Liver (tissue), 3 donors: ENCODE data around the gene RNF152.

Experiments used
- ATF3 ChIP-seq: IDR thresholded peaks from 2 replicates; pipeline ENCODE4 v1.6.1; 2016; ENCODE audit warnings: antibody characterized with exemption
- EGR1 ChIP-seq, 2 donors: IDR thresholded peaks; 2 replicates each; pipeline ENCODE4 v1.6.1; 2016 to 2018; ENCODE audit warnings: antibody characterized with exemption in 2 of 2, low read depth in 2 of 2
- GABPA ChIP-seq, 2 donors: IDR thresholded peaks in 1 of 2; conservative IDR thresholded peaks in 1 of 2; 2 replicates each; pipeline ENCODE4 v1.6.1; 2016; ENCODE audit warnings: antibody characterized with exemption in 2 of 2, mild to moderate bottlenecking in 1 of 2, moderate library complexity in 1 of 2
- JUND ChIP-seq, 2 donors: IDR thresholded peaks; 2 replicates each; pipeline ENCODE4 v1.6.1; 2016; ENCODE audit warnings: antibody characterized with exemption in 2 of 2
- MAX ChIP-seq: IDR thresholded peaks from 2 replicates; pipeline ENCODE4 v1.6.1; 2016; ENCODE audit warnings: antibody characterized with exemption
- RAD21 ChIP-seq, 2 donors: IDR thresholded peaks; 2 replicates each; pipeline ENCODE4 v1.6.1; 2016; ENCODE audit warnings: antibody characterized with exemption in 2 of 2, mild to moderate bottlenecking in 2 of 2
- SP1 ChIP-seq: IDR thresholded peaks from 2 replicates; pipeline ENCODE4 v1.6.1; 2018; ENCODE audit warnings: antibody characterized with exemption, mild to moderate bottlenecking
- TAF1 ChIP-seq: conservative IDR thresholded peaks from 2 replicates; pipeline ENCODE4 v1.6.1; 2016; ENCODE audit warnings: antibody characterized with exemption, mild to moderate bottlenecking
- YY1 ChIP-seq: IDR thresholded peaks from 2 replicates; pipeline ENCODE4 v1.6.1; 2016; ENCODE audit warnings: antibody characterized with exemption, mild to moderate bottlenecking
- TF ChIP-seq, protein P1 (sequence below): fragments of 150-350 bp; IDR thresholded peaks from 2 replicates; pipeline ENCODE4 v1.5.1; 2017; ENCODE audit warnings: improper control_type of control experiment, low read depth, low read length; ENCODE audit not compliant: missing input control
- TF ChIP-seq, protein P2 (sequence below): IDR thresholded peaks from 2 replicates; pipeline ENCODE4 v1.6.1; 2016; ENCODE audit warnings: antibody characterized with exemption, mild to moderate bottlenecking
- TF ChIP-seq, protein P3 (sequence below): IDR thresholded peaks from 2 replicates; pipeline ENCODE4 v1.6.1; 2016; ENCODE audit warnings: antibody characterized with exemption
- donor health status: healthy.
- donor health status: healthy.

GRCh38 chr18:61869636-61870035, 23.2 kb downstream of the RNF152 start:
- TF ChIP-seq, protein P1, sequence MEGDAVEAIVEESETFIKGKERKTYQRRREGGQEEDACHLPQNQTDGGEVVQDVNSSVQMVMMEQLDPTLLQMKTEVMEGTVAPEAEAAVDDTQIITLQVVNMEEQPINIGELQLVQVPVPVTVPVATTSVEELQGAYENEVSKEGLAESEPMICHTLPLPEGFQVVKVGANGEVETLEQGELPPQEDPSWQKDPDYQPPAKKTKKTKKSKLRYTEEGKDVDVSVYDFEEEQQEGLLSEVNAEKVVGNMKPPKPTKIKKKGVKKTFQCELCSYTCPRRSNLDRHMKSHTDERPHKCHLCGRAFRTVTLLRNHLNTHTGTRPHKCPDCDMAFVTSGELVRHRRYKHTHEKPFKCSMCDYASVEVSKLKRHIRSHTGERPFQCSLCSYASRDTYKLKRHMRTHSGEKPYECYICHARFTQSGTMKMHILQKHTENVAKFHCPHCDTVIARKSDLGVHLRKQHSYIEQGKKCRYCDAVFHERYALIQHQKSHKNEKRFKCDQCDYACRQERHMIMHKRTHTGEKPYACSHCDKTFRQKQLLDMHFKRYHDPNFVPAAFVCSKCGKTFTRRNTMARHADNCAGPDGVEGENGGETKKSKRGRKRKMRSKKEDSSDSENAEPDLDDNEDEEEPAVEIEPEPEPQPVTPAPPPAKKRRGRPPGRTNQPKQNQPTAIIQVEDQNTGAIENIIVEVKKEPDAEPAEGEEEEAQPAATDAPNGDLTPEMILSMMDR, result no peak
- TF ChIP-seq EGR1 (IDR thresholded peaks at IDR 0.05; ENCODE audit: low read depth in 2 of 2), result no peak
- no peak for TF ChIP-seq SP1
- TF ChIP-seq, protein P2, sequence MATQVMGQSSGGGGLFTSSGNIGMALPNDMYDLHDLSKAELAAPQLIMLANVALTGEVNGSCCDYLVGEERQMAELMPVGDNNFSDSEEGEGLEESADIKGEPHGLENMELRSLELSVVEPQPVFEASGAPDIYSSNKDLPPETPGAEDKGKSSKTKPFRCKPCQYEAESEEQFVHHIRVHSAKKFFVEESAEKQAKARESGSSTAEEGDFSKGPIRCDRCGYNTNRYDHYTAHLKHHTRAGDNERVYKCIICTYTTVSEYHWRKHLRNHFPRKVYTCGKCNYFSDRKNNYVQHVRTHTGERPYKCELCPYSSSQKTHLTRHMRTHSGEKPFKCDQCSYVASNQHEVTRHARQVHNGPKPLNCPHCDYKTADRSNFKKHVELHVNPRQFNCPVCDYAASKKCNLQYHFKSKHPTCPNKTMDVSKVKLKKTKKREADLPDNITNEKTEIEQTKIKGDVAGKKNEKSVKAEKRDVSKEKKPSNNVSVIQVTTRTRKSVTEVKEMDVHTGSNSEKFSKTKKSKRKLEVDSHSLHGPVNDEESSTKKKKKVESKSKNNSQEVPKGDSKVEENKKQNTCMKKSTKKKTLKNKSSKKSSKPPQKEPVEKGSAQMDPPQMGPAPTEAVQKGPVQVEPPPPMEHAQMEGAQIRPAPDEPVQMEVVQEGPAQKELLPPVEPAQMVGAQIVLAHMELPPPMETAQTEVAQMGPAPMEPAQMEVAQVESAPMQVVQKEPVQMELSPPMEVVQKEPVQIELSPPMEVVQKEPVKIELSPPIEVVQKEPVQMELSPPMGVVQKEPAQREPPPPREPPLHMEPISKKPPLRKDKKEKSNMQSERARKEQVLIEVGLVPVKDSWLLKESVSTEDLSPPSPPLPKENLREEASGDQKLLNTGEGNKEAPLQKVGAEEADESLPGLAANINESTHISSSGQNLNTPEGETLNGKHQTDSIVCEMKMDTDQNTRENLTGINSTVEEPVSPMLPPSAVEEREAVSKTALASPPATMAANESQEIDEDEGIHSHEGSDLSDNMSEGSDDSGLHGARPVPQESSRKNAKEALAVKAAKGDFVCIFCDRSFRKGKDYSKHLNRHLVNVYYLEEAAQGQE, result no peak
- TF ChIP-seq RAD21 (IDR thresholded peaks at IDR 0.05), result no peak
- no peak for TF ChIP-seq MAX
- TF ChIP-seq, protein P3, sequence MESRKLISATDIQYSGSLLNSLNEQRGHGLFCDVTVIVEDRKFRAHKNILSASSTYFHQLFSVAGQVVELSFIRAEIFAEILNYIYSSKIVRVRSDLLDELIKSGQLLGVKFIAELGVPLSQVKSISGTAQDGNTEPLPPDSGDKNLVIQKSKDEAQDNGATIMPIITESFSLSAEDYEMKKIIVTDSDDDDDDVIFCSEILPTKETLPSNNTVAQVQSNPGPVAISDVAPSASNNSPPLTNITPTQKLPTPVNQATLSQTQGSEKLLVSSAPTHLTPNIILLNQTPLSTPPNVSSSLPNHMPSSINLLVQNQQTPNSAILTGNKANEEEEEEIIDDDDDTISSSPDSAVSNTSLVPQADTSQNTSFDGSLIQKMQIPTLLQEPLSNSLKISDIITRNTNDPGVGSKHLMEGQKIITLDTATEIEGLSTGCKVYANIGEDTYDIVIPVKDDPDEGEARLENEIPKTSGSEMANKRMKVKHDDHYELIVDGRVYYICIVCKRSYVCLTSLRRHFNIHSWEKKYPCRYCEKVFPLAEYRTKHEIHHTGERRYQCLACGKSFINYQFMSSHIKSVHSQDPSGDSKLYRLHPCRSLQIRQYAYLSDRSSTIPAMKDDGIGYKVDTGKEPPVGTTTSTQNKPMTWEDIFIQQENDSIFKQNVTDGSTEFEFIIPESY, result no peak
- no peak for TF ChIP-seq ATF3
- TF ChIP-seq YY1, result no peak
- no peak for TF ChIP-seq JUND (IDR thresholded peaks at IDR 0.05)
- TF ChIP-seq TAF1, result no peak
- no peak for TF ChIP-seq GABPA (IDR thresholded peaks at IDR 0.05 in 1 of 2, conservative IDR thresholded peaks at IDR 0.05 in 1 of 2)
